ENCODE data around the gene ASCC3.

Gene ASCC3

GRCh38 chr6:100879317-100879716, 1.8 kb downstream of the ASCC3 start:
- Histone ChIP-seq H3K9me3 (ENCODE audit: low read length) (no peaks in the 10 kb centered on the region), H3K27me3 (ENCODE audit: insufficient read depth, low read length) (no peaks in the 10 kb centered on the region), H3K79me2 (ENCODE audit: insufficient read depth, low read length) (peaks cover 67% of the 10 kb centered on the region), H3F3A (ENCODE audit: insufficient read depth, low read length) (no peaks in the 10 kb centered on the region), H3K9ac (ENCODE audit: low read length) (no peak overlapping the region; the same call in 1 of the 2 replicates), H3K36me3 (ENCODE audit: insufficient read depth, low read length) (peaks cover 22% of the 10 kb centered on the region; the same call in 1 of the 2 replicates), H3K27ac (ENCODE audit: low read depth, low read length, poor library complexity, severe bottlenecking) (no peak overlapping the region), H3K4me1 (ENCODE audit: insufficient read depth, low read length, severe bottlenecking) (peaks cover 42% of the 10 kb centered on the region), H3K9me2 (ENCODE audit: low read depth, low read length) (no peaks in the 10 kb centered on the region), H3K4me3 (ENCODE audit: low read depth, low read length, poor library complexity, severe bottlenecking) (peak overlapping the region; percentile 79), H2AFZ (ENCODE audit: low read length) (no peak overlapping the region), H4K20me1 (ENCODE audit: insufficient read depth, low read length) (no peaks in the 10 kb centered on the region), H3K4me2 (ENCODE audit: low read length) (peak overlapping the region; percentile 85)
- TF ChIP-seq CTCF (IDR thresholded peaks at IDR 0.05; ENCODE audit: low read length) (no peak), EZH2 (IDR thresholded peaks at IDR 0.05; ENCODE audit: borderline replicate concordance, low read length) (no peak)

- peaks cover 79% of the 10 kb centered on the region for H3K79me2 ChIP-seq (ENCODE audit: insufficient read depth, low read length)
- no peaks in the 10 kb centered on the region for H3F3A ChIP-seq (ENCODE audit: insufficient read depth, low read length)
- H3K4me2 ChIP-seq (ENCODE audit: low read length) = peak overlapping the region; percentile 85; the same call in 1 of the 2 replicates
- H3K9me2 ChIP-seq (ENCODE audit: low read depth, low read length) = no peaks in the 10 kb centered on the region
- H3K9me3 ChIP-seq (ENCODE audit: low read length) = no peaks in the 10 kb centered on the region
- H2AFZ ChIP-seq (ENCODE audit: low read length) = no peak overlapping the region
- H3K9ac ChIP-seq (ENCODE audit: low read length) = no peak overlapping the region
- H4K20me1 ChIP-seq (ENCODE audit: insufficient read depth, low read length) = no peaks in the 10 kb centered on the region
- H3K27me3 ChIP-seq (ENCODE audit: insufficient read depth, low read length) = no peaks in the 10 kb centered on the region
- H3K4me1 ChIP-seq (ENCODE audit: insufficient read depth, low read length, severe bottlenecking) = peaks cover 42% of the 10 kb centered on the region
- H3K27ac ChIP-seq (ENCODE audit: low read depth, low read length, poor library complexity, severe bottlenecking) = no peak overlapping the region
- peaks cover 31% of the 10 kb centered on the region; the same call in 1 of the 2 replicates for H3K36me3 ChIP-seq (ENCODE audit: insufficient read depth, low read length)
- H3K4me3 ChIP-seq (ENCODE audit: low read depth, low read length, poor library complexity, severe bottlenecking) = no peak overlapping the region
- TF ChIP-seq CTCF (IDR thresholded peaks at IDR 0.05; ENCODE audit: low read length) = no peak
- TF ChIP-seq EZH2 (IDR thresholded peaks at IDR 0.05; ENCODE audit: borderline replicate concordance, low read length) = no peak
Measured at GRCh38 chr6:100877851-100878250, 3.3 kb downstream of the ASCC3 start.

GRCh38 chr6:100876251-100876650, 4.9 kb downstream of the ASCC3 start:
- Histone ChIP-seq H3K9me3 (ENCODE audit: low read length) (no peaks in the 10 kb centered on the region), H3K9me2 (ENCODE audit: low read depth, low read length) (no peaks in the 10 kb centered on the region), H3K27me3 (ENCODE audit: insufficient read depth, low read length) (no peaks in the 10 kb centered on the region), H4K20me1 (ENCODE audit: insufficient read depth, low read length) (no peaks in the 10 kb centered on the region), H3K4me1 (ENCODE audit: insufficient read depth, low read length, severe bottlenecking) (peaks cover 31% of the 10 kb centered on the region), H3K36me3 (ENCODE audit: insufficient read depth, low read length) (peaks cover 36% of the 10 kb centered on the region), H3K4me2 (ENCODE audit: low read length) (no peak overlapping the region), H3K4me3 (ENCODE audit: low read depth, low read length, poor library complexity, severe bottlenecking) (no peak overlapping the region), H2AFZ (ENCODE audit: low read length) (no peak overlapping the region), H3F3A (ENCODE audit: insufficient read depth, low read length) (no peaks in the 10 kb centered on the region), H3K79me2 (ENCODE audit: insufficient read depth, low read length) (peaks cover 90% of the 10 kb centered on the region), H3K27ac (ENCODE audit: low read depth, low read length, poor library complexity, severe bottlenecking) (no peak overlapping the region), H3K9ac (ENCODE audit: low read length) (no peak overlapping the region)
- TF ChIP-seq CTCF (IDR thresholded peaks at IDR 0.05; ENCODE audit: low read length) (no peak), EZH2 (IDR thresholded peaks at IDR 0.05; ENCODE audit: borderline replicate concordance, low read length) (no peak)

Data from OCI-LY1 (cell line).